Endothelial cell of umbilical vein (primary cell): ENCODE measurements around the gene FAM161B. TPM values are rescaled to one million over a fixed set of nuclear protein-coding genes. Genes with fewer than 3 reads are reported as not detected.

ENCODE experiments used
- BruUV-seq: library from RNA; stranded (reverse); fragments of 400-500 nt; replicated peaks from 2 replicates; lab custom pipeline; 2021; lab: Mats Ljungman, UMichigan
- CTCF ChIA-PET: fragments of 300-600, 350-600 bp; sonication (Branson Sonifier 250); formaldehyde crosslinking; loops from one replicate; lab custom pipeline; 2021; ENCODE audit warnings: antibody characterized with exemption, inconsistent platforms; lab: Charles Lee
- POLR2A ChIA-PET: fragments of 300-600, 350-600 bp; sonication (Branson Sonifier 250); formaldehyde crosslinking; loops from one replicate; lab custom pipeline; 2021; ENCODE audit warnings: antibody characterized with exemption, inconsistent platforms; lab: Charles Lee
- DNase-seq: peaks from one replicate; pipeline ENCODE4 v3.0.0-alpha.2; 2011; ENCODE audit warnings: low read depth, low spot score
- FAIRE-seq: peaks from 2 replicates; lab custom pipeline; 2011; peaks lifted over from hg19 to GRCh38; lab: Jason Lieb, UNC
- H2AFZ ChIP-seq: 2 replicates; pipeline ENCODE4 v1.6.0; 2012; ENCODE audit warnings: low read depth, low read length, control low read depth, inconsistent platforms
- H3K27ac ChIP-seq: 2 replicates; pipeline ENCODE4 v1.5.1; 2011; ENCODE audit warnings: low read depth, mild to moderate bottlenecking, control low read depth, low read length, moderate library complexity; ENCODE audit not compliant: insufficient read depth
- H3K27me3 ChIP-seq, 2 experiments: 2 replicates each; pipeline versions ENCODE4 v1.6.0 to v1.6.1; 2011; ENCODE audit warnings: low read length in 2 of 2, mixed read lengths in 1 of 2; ENCODE audit not compliant: control insufficient read depth in 2 of 2, insufficient read depth in 2 of 2
- H3K36me3 ChIP-seq, 2 experiments: 2 replicates in 1 of 2; 3 replicates in 1 of 2; pipeline ENCODE4 v1.5.1; 2011; ENCODE audit warnings: low read length in 2 of 2, mild to moderate bottlenecking in 1 of 2, moderate library complexity in 1 of 2; ENCODE audit not compliant: control insufficient read depth in 2 of 2, insufficient read depth in 2 of 2; ENCODE audit errors: extremely low read depth in 1 of 2
- H3K4me1 ChIP-seq: 3 replicates; pipeline ENCODE4 v1.5.1; 2011; ENCODE audit warnings: mild to moderate bottlenecking, low read length; ENCODE audit not compliant: control insufficient read depth, insufficient read depth; ENCODE audit errors: extremely low read depth
- H3K4me2 ChIP-seq: 2 replicates; pipeline ENCODE4 v1.6.1; 2011; ENCODE audit warnings: low read length, control low read depth, mixed read lengths; ENCODE audit not compliant: insufficient read depth
- H3K4me3 ChIP-seq, 3 experiments: fragments of 200-600 bp in 1 of 3; sonication (generic), shearing (Covaris generic) in 1 of 3; replicated peaks in 1 of 3; 2 replicates each; pipeline ENCODE4 v1.5.1; 2011 to 2016; ENCODE audit warnings: control low read depth in 3 of 3, low read length in 3 of 3, mild to moderate bottlenecking in 2 of 3, inconsistent platforms in 1 of 3, low read depth in 1 of 3, moderate library complexity in 1 of 3; ENCODE audit not compliant: insufficient read depth in 1 of 3
- H3K79me2 ChIP-seq: 2 replicates; pipeline ENCODE4 v1.6.0; 2012; ENCODE audit warnings: low read length, inconsistent platforms; ENCODE audit not compliant: control insufficient read depth, insufficient read depth
- H3K9ac ChIP-seq: replicated peaks from 2 replicates; pipeline ENCODE3; 2011; ENCODE audit warnings: low read length, control low read depth; ENCODE audit not compliant: insufficient read depth; ENCODE audit errors: extremely low read depth
- H3K9me1 ChIP-seq: replicated peaks from 3 replicates; pipeline ENCODE4 v1.6.0; 2011; ENCODE audit warnings: mild to moderate bottlenecking, low read length; ENCODE audit not compliant: control insufficient read depth, insufficient read depth; ENCODE audit errors: extremely low read depth
- H3K9me3 ChIP-seq: replicated peaks from 2 replicates; pipeline ENCODE4 v1.5.1; 2012; ENCODE audit warnings: low read length, inconsistent platforms; ENCODE audit not compliant: control insufficient read depth, insufficient read depth
- H4K20me1 ChIP-seq: replicated peaks from 2 replicates; pipeline ENCODE3; 2011; ENCODE audit warnings: mild to moderate bottlenecking, low read length; ENCODE audit not compliant: control insufficient read depth, insufficient read depth; ENCODE audit errors: extremely low read depth
- EZH2 ChIP-seq: IDR thresholded peaks from 2 replicates; pipeline ENCODE4 v1.6.1; 2012; ENCODE audit warnings: borderline replicate concordance, low read depth, mild to moderate bottlenecking, moderate library complexity, low read length, inconsistent platforms; ENCODE audit not compliant: severe bottlenecking
- FOS ChIP-seq: IDR thresholded peaks from 2 replicates; pipeline ENCODE4 v1.6.1; 2011; ENCODE audit warnings: mild to moderate bottlenecking, low read length, moderate library complexity, borderline replicate concordance; ENCODE audit not compliant: insufficient read depth
- GATA2 ChIP-seq: IDR thresholded peaks from 2 replicates; pipeline ENCODE4 v1.7.0; 2011; ENCODE audit warnings: low read depth, mild to moderate bottlenecking, moderate library complexity, mixed read lengths, low read length; ENCODE audit not compliant: insufficient read length, insufficient read depth
- JUN ChIP-seq: IDR thresholded peaks from 2 replicates; pipeline ENCODE4 v1.6.1; 2011; ENCODE audit warnings: borderline replicate concordance, low read depth; ENCODE audit not compliant: insufficient read length, insufficient read depth
- MYC ChIP-seq: IDR thresholded peaks from one replicate; pipeline ENCODE4 v1.6.1; 2011; ENCODE audit warnings: mild to moderate bottlenecking, low read depth, low read length
- POLR2A ChIP-seq: IDR thresholded peaks from 2 replicates; pipeline ENCODE4 v1.6.1; 2012; ENCODE audit warnings: low read depth, mild to moderate bottlenecking, control low read depth, low read length
- POLR2AphosphoS5 ChIP-seq: IDR thresholded peaks from 2 replicates; pipeline ENCODE4 v1.6.1; 2012; ENCODE audit warnings: low read depth, mild to moderate bottlenecking, control low read depth, low read length, moderate library complexity; ENCODE audit not compliant: insufficient read depth
- dilution Hi-C: fragments of 300-500 bp; cut with MboI; formaldehyde crosslinking; loops from one replicate; pipeline ENCODE4 v1.15.0; 2019; ENCODE audit warnings: low sequenced_read_pairs; ENCODE audit not compliant: extremely low pct_ligation_motif_present
- intact Hi-C: fragments of 100-400 bp; cut with micrococcal nuclease; formaldehyde crosslinking; loops from one replicate; pipeline ENCODE4 v1.10.0; 2022
- polyA plus RNA-seq, 4 experiments: library from polyadenylated mRNA; depleted of rRNA in 3 of 4; stranded (reverse) in 3 of 4; unstranded in 1 of 4; fragments of >200 nt; gene quantifications; 2 replicates each; pipeline versions ENCODE4 v1.2.1 to v1.2.3, GENCODE V29; 2011 to 2012; ENCODE audit warnings: missing spikeins in 1 of 4
- total RNA-seq: library from RNA; stranded (reverse); gene quantifications from 2 replicates; pipeline ENCODE4 v1.2.3, GENCODE V29; 2021
- TF ChIP-seq, protein P1 (sequence below): IDR thresholded peaks from 2 replicates; pipeline ENCODE4 v1.6.1; 2011; ENCODE audit not compliant: insufficient read depth, insufficient read length
- TF ChIP-seq, protein P2 (sequence below), 2 donors: IDR thresholded peaks; 1 replicate in 1 of 2; 2 replicates in 1 of 2; pipeline ENCODE4 v1.5.1; 2011; ENCODE audit warnings: low read length in 2 of 2, mild to moderate bottlenecking in 2 of 2, moderate library complexity in 2 of 2, control low read depth in 1 of 2, inconsistent platforms in 1 of 2, low read depth in 1 of 2; ENCODE audit not compliant: insufficient read depth in 1 of 2; ENCODE audit errors: extremely low read depth in 1 of 2

The FAM161B gene
- total and polyA plus RNA-seq, 2 donors (not counting 3 experiments of a cell fraction or from before 2014, with no cell fraction given): 1.6 to 3.1 TPM

DNA sequence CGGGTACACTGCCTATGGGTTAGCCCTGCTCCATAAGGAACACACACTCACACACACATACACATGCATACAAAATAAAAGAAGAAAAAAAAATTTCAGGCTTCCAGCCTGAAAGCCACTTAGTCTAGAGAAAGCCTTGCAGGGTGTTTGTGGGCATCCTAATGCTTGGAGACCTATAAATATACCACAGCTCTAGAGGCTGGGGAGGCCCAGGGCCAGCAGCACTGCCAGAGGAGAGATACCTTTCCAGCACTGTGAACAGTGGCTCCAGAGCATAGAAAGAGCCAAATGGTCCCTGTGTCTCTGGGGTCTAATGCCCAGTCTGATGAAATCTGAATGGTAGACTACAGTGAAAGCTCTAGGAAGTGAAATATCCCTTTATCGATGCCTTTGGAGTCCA, 12.9 kb downstream of the FAM161B start:
- H2AFZ ChIP-seq: no peak overlapping the region
- H4K20me1 ChIP-seq: no peaks in the 10 kb centered on the region
- no TSS peak for BruUV-seq
- no peak overlapping the region for H3K27ac ChIP-seq
- H3K4me3 ChIP-seq: no peak overlapping the region
- H3K4me1 ChIP-seq: no peaks in the 10 kb centered on the region
- ChIA-PET CTCF (interaction anchor here (0.6 to 2.1 kb wide), 5 partner anchors 9 to 358 kb away, joined by 3 to 20 read pairs (median 3); no protein-coding TSS in a partner anchor), POLR2A (no interaction called here)
- TF ChIP-seq GATA2 (no peak), POLR2A (no peak), FOS (no peak), EZH2 (no peak), POLR2AphosphoS5 (no peak), JUN (no peak), MYC (no peak)
- TF ChIP-seq, protein P1, sequence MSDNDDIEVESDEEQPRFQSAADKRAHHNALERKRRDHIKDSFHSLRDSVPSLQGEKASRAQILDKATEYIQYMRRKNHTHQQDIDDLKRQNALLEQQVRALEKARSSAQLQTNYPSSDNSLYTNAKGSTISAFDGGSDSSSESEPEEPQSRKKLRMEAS: no peak
- TF ChIP-seq, protein P2, sequence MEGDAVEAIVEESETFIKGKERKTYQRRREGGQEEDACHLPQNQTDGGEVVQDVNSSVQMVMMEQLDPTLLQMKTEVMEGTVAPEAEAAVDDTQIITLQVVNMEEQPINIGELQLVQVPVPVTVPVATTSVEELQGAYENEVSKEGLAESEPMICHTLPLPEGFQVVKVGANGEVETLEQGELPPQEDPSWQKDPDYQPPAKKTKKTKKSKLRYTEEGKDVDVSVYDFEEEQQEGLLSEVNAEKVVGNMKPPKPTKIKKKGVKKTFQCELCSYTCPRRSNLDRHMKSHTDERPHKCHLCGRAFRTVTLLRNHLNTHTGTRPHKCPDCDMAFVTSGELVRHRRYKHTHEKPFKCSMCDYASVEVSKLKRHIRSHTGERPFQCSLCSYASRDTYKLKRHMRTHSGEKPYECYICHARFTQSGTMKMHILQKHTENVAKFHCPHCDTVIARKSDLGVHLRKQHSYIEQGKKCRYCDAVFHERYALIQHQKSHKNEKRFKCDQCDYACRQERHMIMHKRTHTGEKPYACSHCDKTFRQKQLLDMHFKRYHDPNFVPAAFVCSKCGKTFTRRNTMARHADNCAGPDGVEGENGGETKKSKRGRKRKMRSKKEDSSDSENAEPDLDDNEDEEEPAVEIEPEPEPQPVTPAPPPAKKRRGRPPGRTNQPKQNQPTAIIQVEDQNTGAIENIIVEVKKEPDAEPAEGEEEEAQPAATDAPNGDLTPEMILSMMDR (IDR thresholded peaks at IDR 0.05; ENCODE audit: extremely low read depth in 1 of 2, insufficient read depth in 1 of 2, low read depth in 1 of 2, low read length in 2 of 2): no peak
- H3K9ac ChIP-seq: no peak overlapping the region
- FAIRE-seq (no peak), DNase-seq (no peak)
- no peaks in the 10 kb centered on the region for H3K9me1 ChIP-seq
- no peaks in the 10 kb centered on the region for H3K79me2 ChIP-seq
- dilution Hi-C loops (no loop called here), intact Hi-C loops (no loop called here)
- no peak overlapping the region for H3K4me2 ChIP-seq
- no peaks in the 10 kb centered on the region for H3K27me3 ChIP-seq
- no peaks in the 10 kb centered on the region for H3K9me3 ChIP-seq
- H3K36me3 ChIP-seq: peaks cover 9 to 10% of the 10 kb centered on the region in 2 experiments
